A549 (cell line): ENCODE measurements around the gene ANO7. TPM values are rescaled to one million over a fixed set of nuclear protein-coding genes. Genes with fewer than 3 reads are reported as not detected.
A peak's percentile ranks its signal among the peaks of the same experiment; 100 is the strongest.

Experiments
- ATAC-seq, 2 experiments: fragments of 200-7000 bp in 1 of 2; fragments of >200 bp in 1 of 2; cut with Nextera tagmentation in 1 of 2; cut with Tn5 transposase in 1 of 2; 3 replicates each; pipeline versions ENCODE4 v1.8.0 to v1.9.1; 2018 to 2020; ENCODE audit warnings: mild to moderate bottlenecking in 1 of 2, moderate library complexity in 1 of 2
- CTCF ChIA-PET: fragments of 300-600 bp; sonication (Branson Sonifier 250); formaldehyde crosslinking; extraction: SDS; loops from one replicate; lab custom pipeline; 2021; ENCODE audit warnings: antibody characterized with exemption, inconsistent platforms; lab: Yijun Ruan, JAX
- POLR2A ChIA-PET: fragments of 350-600 bp; formaldehyde crosslinking; extraction: SDS; loops from one replicate; lab custom pipeline; 2021; ENCODE audit warnings: antibody characterized with exemption, inconsistent platforms; lab: Yijun Ruan, JAX
- DNase-seq, 2 experiments: peaks; one replicate each; pipeline versions ENCODE4 v3.0.0 to v3.0.0-alpha.2; 2011 to 2016; ENCODE audit warnings: low read depth in 1 of 2, low spot score in 1 of 2
- FAIRE-seq: peaks from 2 replicates; lab custom pipeline; 2011; peaks lifted over from hg19 to GRCh38; lab: Jason Lieb, UNC
- H3K27ac ChIP-seq, 2 experiments: fragments of >200 bp; sonication (Bioruptor Twin); formaldehyde crosslinking; 3 replicates each; pipeline ENCODE4 v1.5.1; 2016 to 2017
- H3K4me1 ChIP-seq: fragments of >200 bp; sonication (Bioruptor Twin); formaldehyde crosslinking; 3 replicates; pipeline ENCODE4 v1.6.1; 2016
- H3K4me2 ChIP-seq: fragments of >200 bp; sonication (Bioruptor Twin); formaldehyde crosslinking; 3 replicates; pipeline ENCODE4 v1.6.1; 2016
- H3K4me3 ChIP-seq: fragments of >200 bp; sonication (Bioruptor Twin); formaldehyde crosslinking; 3 replicates; pipeline ENCODE4 v1.5.1; 2016
- H3K9me3 ChIP-seq: fragments of >200 bp; sonication (Bioruptor Twin); formaldehyde crosslinking; 3 replicates; pipeline ENCODE4 v1.6.1; 2016
- BCL3 ChIP-seq: fragments of >200 bp; sonication (Bioruptor Twin); formaldehyde crosslinking; IDR thresholded peaks from 3 replicates; pipeline ENCODE4 v1.6.1; 2016
- CBX2 ChIP-seq: fragments of 200-600 bp; sonication (generic); IDR thresholded peaks from 2 replicates; pipeline ENCODE4 v1.6.1; 2016; ENCODE audit warnings: low read depth, mild to moderate bottlenecking, borderline replicate concordance
- CBX8 ChIP-seq: fragments of 200-600 bp; sonication (generic); IDR thresholded peaks from 2 replicates; pipeline ENCODE4 v1.6.1; 2016
- CHD2 ChIP-seq: fragments of 150-350 bp; IDR thresholded peaks from 2 replicates; pipeline ENCODE4 v1.6.1; 2014; ENCODE audit warnings: low read length; ENCODE audit not compliant: partially characterized antibody
- HOXB13 ChIP-seq: fragments of 250-450 bp; sonication (Bioruptor Pico); IDR thresholded peaks from 2 replicates; pipeline ENCODE4 v1.5.0; 2020; ENCODE audit warnings: low read depth, mild to moderate bottlenecking, moderate library complexity
- JUN ChIP-seq, 2 experiments: fragments of >200 bp; sonication (Bioruptor Twin); formaldehyde crosslinking; IDR thresholded peaks; 2 replicates in 1 of 2; 3 replicates in 1 of 2; pipeline ENCODE4 v1.6.1; 2016 to 2017
- MAFK ChIP-seq: fragments of 450-650 bp; IDR thresholded peaks from 2 replicates; pipeline ENCODE4 v1.6.1; 2014; ENCODE audit not compliant: partially characterized antibody
- PHF8 ChIP-seq: fragments of 200-600 bp; sonication (generic); IDR thresholded peaks from 2 replicates; pipeline ENCODE4 v1.6.1; 2016; ENCODE audit warnings: low read depth, mild to moderate bottlenecking, antibody characterized with exemption, moderate library complexity, borderline replicate concordance
- POLR2A ChIP-seq: IDR thresholded peaks from 2 replicates; pipeline ENCODE4 v1.6.1; 2012; ENCODE audit warnings: mild to moderate bottlenecking, low read length
- RAD21 ChIP-seq, 2 experiments: fragments of >200 bp in 1 of 2; sonication (Bioruptor Twin) in 1 of 2; formaldehyde crosslinking in 1 of 2; IDR thresholded peaks in 1 of 2; conservative IDR thresholded peaks in 1 of 2; 2 replicates in 1 of 2; 3 replicates in 1 of 2; pipeline ENCODE4 v1.6.1; 2012 to 2018; ENCODE audit warnings: inconsistent platforms in 1 of 2
- RNF2 ChIP-seq: fragments of 200-600 bp; sonication (generic); IDR thresholded peaks from 2 replicates; pipeline ENCODE4 v1.6.1; 2016; ENCODE audit warnings: low read depth, mild to moderate bottlenecking, antibody characterized with exemption, moderate library complexity, borderline replicate concordance
- SMC3 ChIP-seq: fragments of >200 bp; sonication (Bioruptor Twin); formaldehyde crosslinking; IDR thresholded peaks from 3 replicates; pipeline ENCODE4 v1.6.1; 2018; ENCODE audit warnings: inconsistent platforms
- USF2 ChIP-seq: fragments of 450-650 bp; IDR thresholded peaks from 2 replicates; pipeline ENCODE4 v1.6.1; 2014; ENCODE audit warnings: antibody characterized with exemption
- ZSCAN20 ChIP-seq: fragments of 250-450 bp; sonication (Bioruptor Pico); IDR thresholded peaks from 2 replicates; pipeline ENCODE4 v1.8.0; 2022; ENCODE audit warnings: mild to moderate bottlenecking, moderate library complexity
- WGBS: methylation state at CpG from one replicate; pipeline ENCODE4 v1.1.6; 2017; ENCODE audit errors: missing lambda C conversion rate; 5-methylcytosine and 5-hydroxymethylcytosine counted together
- polyA plus RNA-seq, 4 experiments: library from polyadenylated mRNA; depleted of rRNA in 3 of 4; stranded (reverse); fragments of >200 nt; fragmentation: RNase III in 1 of 4; extraction: RNeasy Plus Mini Kit Qiagen cat#74134 plus additional on column Dnase treatment in 1 of 4; gene quantifications; 2 replicates in 3 of 4; 3 replicates in 1 of 4; pipeline ENCODE4 v1.2.3, GENCODE V29; 2011 to 2017

The ANO7 gene
- polyA plus RNA-seq, 2 of the 4 experiments (the other 2 are of a cell fraction), result 0.92 to 2.7 TPM

GRCh38 chr2:241272303-241273209 lies 84.1 kb downstream of the ANO7 start:
- DNase-seq, result peak in 1 of 2 experiments; percentile 19
- Histone ChIP-seq H3K27ac (peak overlapping the region; percentile 93 to 97), H3K4me1 (peaks cover 34% of the 10 kb centered on the region; the same call in 2 of the 3 replicates), H3K9me3 (no peaks in the 10 kb centered on the region), H3K4me2 (peak overlapping the region; percentile 87), H3K4me3 (peak overlapping the region; percentile 98)
- FAIRE-seq, result no peak
- TF ChIP-seq CBX2 (no peak), BCL3 (0 out of 3 replicates have a peak, but pooled peaks have one; percentile 37), RAD21 (conservative IDR thresholded peaks at IDR 0.05 in 1 of 2, IDR thresholded peaks at IDR 0.05 in 1 of 2) (no peak), JUN (IDR thresholded peaks at IDR 0.05) (peak in 1 of 2 experiments; percentile 61; a peak in 2 of 5 replicates), POLR2A (peak; percentile 34; the same call in 1 of the 2 replicates), SMC3 (0 out of 3 replicates have a peak, but pooled peaks have one; percentile 12), USF2 (no peak), PHF8 (peak; percentile 54; the same call in 1 of the 2 replicates)
- WGBS, result 18% methylated on average over 9 of the region's 102 CpGs
- CTCF ChIA-PET, result no interaction called here
- peak; percentile 73 to 84 for ATAC-seq
- POLR2A ChIA-PET, result no interaction called here

GRCh38 chr2:241273210-241274020 lies 84.9 kb downstream of the ANO7 start:
- ChIA-PET CTCF (interaction anchor here (1.5 kb wide), 1 partner anchor 40 kb away, joined by 3 read pairs; no protein-coding TSS in a partner anchor), POLR2A (no interaction called here)
- FAIRE-seq (no peak), ATAC-seq (peak; percentile 14 to 37; a peak in 5 of 6 replicates), DNase-seq (no peak)
- Histone ChIP-seq H3K4me1 (peaks cover 34% of the 10 kb centered on the region; the same call in 2 of the 3 replicates), H3K4me3 (peak overlapping the region; percentile 98), H3K4me2 (peak overlapping the region; percentile 87), H3K9me3 (no peaks in the 10 kb centered on the region), H3K27ac (peak overlapping the region; percentile 93 to 97)
- WGBS, result 83% methylated on average over 19 of the region's 21 CpGs
- TF ChIP-seq RAD21 (conservative IDR thresholded peaks at IDR 0.05 in 1 of 2, IDR thresholded peaks at IDR 0.05 in 1 of 2), result no peak

GRCh38 chr2:241274127-241274526 lies 85.7 kb downstream of the ANO7 start:
- FAIRE-seq, result no peak
- no peaks in the 10 kb centered on the region for H3K9me3 ChIP-seq
- 83% methylated on average over 5 of the region's 5 CpGs for WGBS
- no peak overlapping the region for H3K4me3 ChIP-seq
- TF ChIP-seq CBX8, result no peak
- TF ChIP-seq HOXB13, result no peak
- TF ChIP-seq CHD2, result no peak
- no peak for TF ChIP-seq RNF2
- TF ChIP-seq MAFK, result peak; percentile 30
- TF ChIP-seq ZSCAN20 (CRISPR knock-in tag), result no peak
- POLR2A ChIA-PET, result no interaction called here
- ATAC-seq, result peak; percentile 22 to 35; a peak in 3 of 6 replicates
- H3K27ac ChIP-seq, result no peak overlapping the region
- H3K4me1 ChIP-seq, result peaks cover 31% of the 10 kb centered on the region; the same call in 2 of the 3 replicates
- no peak overlapping the region for H3K4me2 ChIP-seq
- CTCF ChIA-PET, result interaction anchor here (1.5 kb wide), 1 partner anchor 40 kb away, joined by 3 read pairs; no protein-coding TSS in a partner anchor
- peak in 1 of 2 experiments; percentile 18 for DNase-seq

Other genes with a start within 250 kb of the ANO7 start
- 0.21 and 0.34 TPM in 2 replicates for gene SNED1, start 190.1 kb upstream of the ANO7 start, polyA plus RNA-seq (2011; rRNA removed)
- gene SNED1, start 190.1 kb upstream of the ANO7 start, polyA plus RNA-seq (2017; fragmentation: RNase III; extraction: RNeasy Plus Mini Kit Qiagen cat#74134 plus additional on column Dnase treatment), result 0.13 to 0.21 TPM (median 0.15 TPM) in 3 replicates
- 41.5 and 44.9 TPM in 2 replicates for gene MTERF4, start 86.4 kb upstream of the ANO7 start, polyA plus RNA-seq (2011; rRNA removed)
- gene MTERF4, start 86.4 kb upstream of the ANO7 start, polyA plus RNA-seq (2017; fragmentation: RNase III; extraction: RNeasy Plus Mini Kit Qiagen cat#74134 plus additional on column Dnase treatment), result 39.9 to 51.5 TPM (median 47.1 TPM) in 3 replicates
- 7.4 and 10.3 TPM in 2 replicates for gene PASK, start 39.2 kb upstream of the ANO7 start, polyA plus RNA-seq (2011; rRNA removed)
- 11.7 to 12.4 TPM (median 12.2 TPM) in 3 replicates for gene PASK, start 39.2 kb upstream of the ANO7 start, polyA plus RNA-seq (2017; fragmentation: RNase III; extraction: RNeasy Plus Mini Kit Qiagen cat#74134 plus additional on column Dnase treatment)
- gene PPP1R7, start 38.2 kb upstream of the ANO7 start, polyA plus RNA-seq (2011; rRNA removed), result 50.0 and 76.4 TPM in 2 replicates
- 124 to 136 TPM (median 129 TPM) in 3 replicates for gene PPP1R7, start 38.2 kb upstream of the ANO7 start, polyA plus RNA-seq (2017; fragmentation: RNase III; extraction: RNeasy Plus Mini Kit Qiagen cat#74134 plus additional on column Dnase treatment)
- gene HDLBP, start 127.0 kb downstream of the ANO7 start, polyA plus RNA-seq (2011; rRNA removed), result 292 and 330 TPM in 2 replicates
- 237 to 256 TPM (median 248 TPM) in 3 replicates for gene HDLBP, start 127.0 kb downstream of the ANO7 start, polyA plus RNA-seq (2017; fragmentation: RNase III; extraction: RNeasy Plus Mini Kit Qiagen cat#74134 plus additional on column Dnase treatment)
- 660 and 762 TPM in 2 replicates for gene SEPTIN2, start 127.2 kb downstream of the ANO7 start, polyA plus RNA-seq (2011; rRNA removed)
- gene SEPTIN2, start 127.2 kb downstream of the ANO7 start, polyA plus RNA-seq (2017; fragmentation: RNase III; extraction: RNeasy Plus Mini Kit Qiagen cat#74134 plus additional on column Dnase treatment), result 341 to 359 TPM (median 358 TPM) in 3 replicates
- gene FARP2, start 167.6 kb downstream of the ANO7 start, polyA plus RNA-seq (2011; rRNA removed), result 29.1 and 34.9 TPM in 2 replicates
- gene FARP2, start 167.6 kb downstream of the ANO7 start, polyA plus RNA-seq (2017; fragmentation: RNase III; extraction: RNeasy Plus Mini Kit Qiagen cat#74134 plus additional on column Dnase treatment), result 16.0 to 18.8 TPM (median 17.0 TPM) in 3 replicates